ENCODE results near the gene CDKL1.

DNA sequence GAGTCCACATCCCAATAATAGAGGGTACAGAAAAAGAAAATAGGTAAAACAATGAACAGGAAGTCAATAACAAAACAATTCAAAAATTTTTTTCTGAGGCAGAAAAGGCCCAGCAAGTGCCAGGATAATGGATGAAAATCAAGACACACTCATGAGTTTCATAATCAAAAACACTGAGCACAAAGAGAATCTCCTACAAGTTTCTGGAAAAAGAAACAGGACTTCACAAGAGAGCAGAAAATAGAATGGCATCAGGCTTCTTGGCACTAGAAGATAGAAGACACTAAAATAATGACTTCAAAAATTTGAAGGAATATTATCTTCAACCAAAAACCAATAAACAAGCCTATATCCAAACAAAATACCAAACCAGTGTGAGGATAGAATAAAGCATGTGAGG lies 47.7 kb downstream of the CDKL1 start:
- TF ChIP-seq, protein P1, sequence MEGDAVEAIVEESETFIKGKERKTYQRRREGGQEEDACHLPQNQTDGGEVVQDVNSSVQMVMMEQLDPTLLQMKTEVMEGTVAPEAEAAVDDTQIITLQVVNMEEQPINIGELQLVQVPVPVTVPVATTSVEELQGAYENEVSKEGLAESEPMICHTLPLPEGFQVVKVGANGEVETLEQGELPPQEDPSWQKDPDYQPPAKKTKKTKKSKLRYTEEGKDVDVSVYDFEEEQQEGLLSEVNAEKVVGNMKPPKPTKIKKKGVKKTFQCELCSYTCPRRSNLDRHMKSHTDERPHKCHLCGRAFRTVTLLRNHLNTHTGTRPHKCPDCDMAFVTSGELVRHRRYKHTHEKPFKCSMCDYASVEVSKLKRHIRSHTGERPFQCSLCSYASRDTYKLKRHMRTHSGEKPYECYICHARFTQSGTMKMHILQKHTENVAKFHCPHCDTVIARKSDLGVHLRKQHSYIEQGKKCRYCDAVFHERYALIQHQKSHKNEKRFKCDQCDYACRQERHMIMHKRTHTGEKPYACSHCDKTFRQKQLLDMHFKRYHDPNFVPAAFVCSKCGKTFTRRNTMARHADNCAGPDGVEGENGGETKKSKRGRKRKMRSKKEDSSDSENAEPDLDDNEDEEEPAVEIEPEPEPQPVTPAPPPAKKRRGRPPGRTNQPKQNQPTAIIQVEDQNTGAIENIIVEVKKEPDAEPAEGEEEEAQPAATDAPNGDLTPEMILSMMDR (conservative IDR thresholded peaks at IDR 0.05; ENCODE audit: low read depth, low read length), result no peak
- TF ChIP-seq EZH2 (IDR thresholded peaks at IDR 0.05; ENCODE audit: borderline replicate concordance, low read depth, low read length, poor library complexity, severe bottlenecking), result no peak
